Measurements from ENCODE around the gene GDF11.

- TF ChIP-seq, protein P1, sequence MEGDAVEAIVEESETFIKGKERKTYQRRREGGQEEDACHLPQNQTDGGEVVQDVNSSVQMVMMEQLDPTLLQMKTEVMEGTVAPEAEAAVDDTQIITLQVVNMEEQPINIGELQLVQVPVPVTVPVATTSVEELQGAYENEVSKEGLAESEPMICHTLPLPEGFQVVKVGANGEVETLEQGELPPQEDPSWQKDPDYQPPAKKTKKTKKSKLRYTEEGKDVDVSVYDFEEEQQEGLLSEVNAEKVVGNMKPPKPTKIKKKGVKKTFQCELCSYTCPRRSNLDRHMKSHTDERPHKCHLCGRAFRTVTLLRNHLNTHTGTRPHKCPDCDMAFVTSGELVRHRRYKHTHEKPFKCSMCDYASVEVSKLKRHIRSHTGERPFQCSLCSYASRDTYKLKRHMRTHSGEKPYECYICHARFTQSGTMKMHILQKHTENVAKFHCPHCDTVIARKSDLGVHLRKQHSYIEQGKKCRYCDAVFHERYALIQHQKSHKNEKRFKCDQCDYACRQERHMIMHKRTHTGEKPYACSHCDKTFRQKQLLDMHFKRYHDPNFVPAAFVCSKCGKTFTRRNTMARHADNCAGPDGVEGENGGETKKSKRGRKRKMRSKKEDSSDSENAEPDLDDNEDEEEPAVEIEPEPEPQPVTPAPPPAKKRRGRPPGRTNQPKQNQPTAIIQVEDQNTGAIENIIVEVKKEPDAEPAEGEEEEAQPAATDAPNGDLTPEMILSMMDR (IDR thresholded peaks at IDR 0.05; ENCODE audit: low read depth, low read length), result no peak
- no peak for TF ChIP-seq POLR2A (IDR thresholded peaks at IDR 0.05; ENCODE audit: extremely low read depth, insufficient read length)
- TF ChIP-seq MAX (IDR thresholded peaks at IDR 0.05; ENCODE audit: low read depth, low read length), result no peak
- no peak for TF ChIP-seq MYC (IDR thresholded peaks at IDR 0.05; ENCODE audit: low read depth, low read length)
Observed at GRCh38 chr12:55736076-55736475, 6.8 kb upstream of the GDF11 start.

Data from NB4 (cell line).